Glomerular visceral epithelial cell (primary cell): ENCODE results near the gene MAN1A1.
"Not testable (repeated sequence)": the region's sequence is repeated elsewhere in the genome, so short reads cannot be mapped to it uniquely, and the experiment has no call there.

Experiments used
- DNase-seq: peaks from one replicate; pipeline ENCODE4 v3.0.0-alpha.2; 2016; ENCODE audit errors: extremely low spot score

The MAN1A1 gene

DNA sequence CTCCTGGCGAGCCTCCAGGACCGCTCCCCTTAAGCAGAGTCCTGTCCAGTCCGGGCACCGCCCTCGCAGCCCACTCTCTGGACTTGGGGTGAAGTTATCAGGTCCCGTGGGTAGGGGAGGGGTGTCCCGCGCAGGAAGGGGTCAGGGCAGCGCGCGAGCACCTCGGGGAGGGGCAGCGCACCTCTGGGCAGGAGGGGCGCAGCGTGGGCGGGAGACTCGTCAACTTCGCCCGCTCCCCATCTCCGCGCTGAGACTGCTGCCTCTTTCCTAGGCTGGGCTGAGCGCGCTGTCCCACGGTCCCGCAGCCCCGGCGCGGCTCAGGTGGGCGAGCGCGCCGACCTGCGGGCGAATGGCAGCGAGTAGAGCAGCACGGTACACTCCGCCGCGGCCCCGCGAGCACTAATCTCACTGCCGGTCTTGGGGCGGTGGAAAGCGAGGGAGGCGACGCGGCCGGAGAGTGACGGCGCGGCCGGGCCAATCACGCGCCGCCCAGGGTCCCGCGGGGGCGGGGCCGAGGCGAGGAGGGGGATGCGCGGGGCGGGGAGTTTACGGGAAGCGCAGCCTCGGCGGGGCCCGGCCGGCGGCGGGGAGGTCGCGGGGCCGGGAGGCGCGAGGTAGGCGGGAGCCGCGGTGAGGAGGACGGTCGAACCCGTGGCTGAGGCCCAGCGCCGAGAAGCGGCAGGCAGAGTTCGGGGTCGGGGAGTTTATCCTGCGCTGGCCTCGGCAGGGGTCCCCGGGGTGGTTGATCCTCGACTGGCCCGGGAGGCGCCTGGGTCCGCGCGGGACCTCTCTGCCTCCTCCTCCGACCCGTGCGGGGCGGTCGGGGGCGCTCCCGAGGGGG, at the start of gene MAN1A1:
MAN1A1 (minus strand) TSS at position 401 of the 841 bp plus-strand sequence. CDS start 696 bp downstream, outside the sequence.
- DNase-seq = peak; percentile 86

GRCh38 chr6:119395192-119395591, 45.6 kb upstream of the MAN1A1 start:
- DNase-seq = no peak

DNA sequence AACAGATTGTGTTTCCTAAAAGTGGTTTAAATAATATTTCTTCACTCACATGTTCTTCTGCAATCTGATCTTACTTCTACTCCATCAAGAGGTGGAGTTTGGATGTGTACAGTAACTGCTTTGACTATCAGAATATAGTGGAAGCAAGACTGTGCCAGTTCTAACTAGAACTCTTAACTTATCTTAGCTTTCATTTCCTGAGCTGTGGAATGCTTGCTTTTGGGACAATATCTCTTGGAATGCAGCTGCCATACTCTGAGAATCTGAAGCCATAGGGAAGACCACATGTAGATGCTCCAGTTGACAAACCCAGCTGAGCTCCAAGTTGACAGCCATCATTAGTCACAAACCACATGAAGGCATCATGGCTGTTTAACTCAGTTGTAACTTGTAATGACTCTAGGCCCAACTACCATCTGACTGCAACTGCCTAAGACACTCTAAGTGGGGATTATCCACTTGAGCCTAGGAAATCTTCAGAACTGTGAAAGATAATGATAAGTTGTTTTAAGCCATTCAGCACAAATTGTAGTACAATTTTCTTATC, 40.8 kb upstream of the MAN1A1 start:
- DNase-seq = no peak

- no peak for DNase-seq
These were observed 36.4 kb upstream of the MAN1A1 start for GRCh38 chr6:119385994-119386393.

DNA sequence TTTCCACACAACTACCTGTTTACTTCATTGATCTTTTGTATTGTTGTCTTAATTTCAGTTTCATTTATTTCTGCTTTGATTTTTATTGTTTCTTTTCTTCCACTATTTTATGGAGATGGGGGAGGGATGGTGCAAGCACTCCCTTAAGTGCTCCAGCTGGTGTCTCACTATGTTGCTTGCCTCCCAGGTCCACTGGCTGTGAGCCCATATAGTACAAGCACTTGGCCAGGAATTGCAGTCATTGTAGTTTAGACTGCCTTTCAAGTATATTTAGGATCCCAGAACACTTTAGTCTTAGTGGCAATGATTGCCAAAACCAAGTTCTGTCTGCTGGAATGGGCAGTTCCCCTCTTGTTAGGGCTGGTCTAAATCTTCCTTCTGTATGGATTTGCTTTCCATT, 34.9 kb upstream of the MAN1A1 start:
- no peak for DNase-seq

DNA sequence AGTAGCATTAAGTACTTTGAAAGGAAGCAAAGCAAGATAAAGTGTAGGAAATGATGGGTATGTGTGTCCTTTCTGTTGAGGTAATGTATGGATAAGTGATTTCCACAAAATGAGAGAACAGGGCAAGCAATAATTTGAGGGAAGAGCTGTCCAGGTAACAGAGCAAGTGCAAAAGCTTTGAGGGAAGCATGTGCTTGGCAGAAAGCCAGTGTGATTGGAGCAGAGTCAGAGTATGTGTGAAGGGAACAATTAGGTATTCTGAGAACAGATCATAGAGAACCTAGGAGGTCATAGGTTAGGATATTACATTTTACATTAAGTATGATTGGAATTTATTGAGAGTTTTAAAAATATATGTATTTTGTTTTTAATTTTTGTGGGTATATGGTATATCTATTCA, 30.2 kb upstream of the MAN1A1 start:
- no peak for DNase-seq

GRCh38 chr6:119377043-119377442, 27.5 kb upstream of the MAN1A1 start:
- DNase-seq = not testable (repeated sequence)

GRCh38 chr6:119370080-119370479, 20.5 kb upstream of the MAN1A1 start:
- no peak for DNase-seq

GRCh38 chr6:119368921-119369320, 19.4 kb upstream of the MAN1A1 start:
- DNase-seq = no peak

- no peak for DNase-seq
These were observed 11.6 kb upstream of the MAN1A1 start for GRCh38 chr6:119361209-119361608.

- no peak for DNase-seq
These were observed 10.8 kb upstream of the MAN1A1 start for GRCh38 chr6:119360262-119360915.

GRCh38 chr6:119355890-119356289, 6.3 kb upstream of the MAN1A1 start:
- DNase-seq = no peak

GRCh38 chr6:119355157-119355556, 5.6 kb upstream of the MAN1A1 start:
- DNase-seq = no peak

DNA sequence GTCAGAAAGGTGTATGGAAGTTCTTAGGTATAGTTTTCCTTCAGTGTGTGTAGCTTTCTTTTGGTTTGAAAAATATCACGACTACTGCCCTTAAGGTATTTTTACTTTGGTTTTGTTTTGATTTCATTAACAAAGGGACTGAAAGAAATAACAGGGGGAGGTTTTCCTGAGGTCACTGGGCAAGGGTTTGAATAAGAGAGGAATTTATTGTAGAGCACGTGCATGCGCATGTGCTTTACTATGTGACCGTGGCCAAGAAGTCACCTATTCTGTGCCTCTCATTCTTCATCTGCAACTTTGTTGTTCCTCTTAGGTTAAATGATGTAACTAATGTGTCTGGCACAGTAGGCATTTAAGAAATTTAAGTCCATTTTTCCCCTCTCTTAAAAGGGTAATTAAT, 4.1 kb upstream of the MAN1A1 start:
- no peak for DNase-seq

GRCh38 chr6:119352001-119352400, 2.4 kb upstream of the MAN1A1 start:
- DNase-seq = no peak

DNA sequence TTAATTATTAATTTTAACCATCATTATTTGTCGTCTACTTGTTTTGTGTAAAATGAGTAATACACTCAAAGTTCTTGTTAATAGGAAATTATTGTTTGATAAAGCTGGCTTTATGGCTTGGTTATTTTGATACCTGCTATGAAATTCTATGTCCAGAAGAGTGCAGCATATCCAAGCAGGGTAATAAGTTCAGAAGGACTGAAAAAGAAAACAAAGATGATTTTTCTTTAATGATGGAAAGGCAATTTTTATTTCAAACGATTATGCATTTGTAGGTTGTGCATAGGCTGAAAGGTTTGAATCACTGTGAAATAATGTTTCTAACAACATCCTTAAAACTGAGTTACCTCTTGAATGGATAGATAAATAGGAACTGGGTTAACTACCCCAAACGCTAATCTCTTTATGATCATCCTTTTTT, 1.4 kb upstream of the MAN1A1 start:
- DNase-seq = peak; percentile 29

DNA sequence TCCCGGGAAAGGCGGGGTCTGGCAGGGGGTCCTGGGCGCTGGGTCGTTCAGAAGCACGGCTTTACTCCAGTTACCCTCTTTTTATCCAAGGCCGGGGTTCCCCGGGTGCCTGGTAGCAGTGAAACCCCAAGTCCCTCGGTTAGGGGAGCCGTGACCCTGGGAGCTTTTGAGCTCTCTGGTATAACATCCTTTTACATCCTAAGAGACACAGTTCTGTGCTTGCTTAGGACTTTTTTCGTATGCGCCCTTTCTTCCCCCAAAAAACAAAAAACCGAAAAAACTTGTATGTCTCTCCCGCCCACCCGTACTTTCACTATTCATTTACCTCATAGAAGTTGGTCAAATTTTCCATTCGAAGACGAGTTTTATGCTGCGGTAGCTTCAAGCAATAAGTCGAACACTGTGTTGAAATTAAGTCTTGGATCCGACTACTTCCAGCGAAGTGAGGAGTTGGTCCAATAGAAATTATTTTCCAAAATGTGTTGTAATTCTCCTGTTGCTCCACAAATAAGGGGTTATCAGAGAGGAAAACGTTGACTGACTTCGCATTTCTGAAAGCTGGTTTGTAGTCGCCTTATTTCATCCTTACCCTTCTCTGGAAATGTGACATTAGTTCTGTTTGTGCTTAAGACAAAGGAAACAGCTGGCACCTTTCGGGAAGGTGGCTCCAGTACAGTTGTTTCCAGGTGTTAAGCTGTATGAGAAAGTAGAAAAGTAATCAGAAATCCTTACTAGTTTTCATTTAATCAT, 816 bp upstream of the MAN1A1 start:
- DNase-seq = peak; percentile 35

DNA sequence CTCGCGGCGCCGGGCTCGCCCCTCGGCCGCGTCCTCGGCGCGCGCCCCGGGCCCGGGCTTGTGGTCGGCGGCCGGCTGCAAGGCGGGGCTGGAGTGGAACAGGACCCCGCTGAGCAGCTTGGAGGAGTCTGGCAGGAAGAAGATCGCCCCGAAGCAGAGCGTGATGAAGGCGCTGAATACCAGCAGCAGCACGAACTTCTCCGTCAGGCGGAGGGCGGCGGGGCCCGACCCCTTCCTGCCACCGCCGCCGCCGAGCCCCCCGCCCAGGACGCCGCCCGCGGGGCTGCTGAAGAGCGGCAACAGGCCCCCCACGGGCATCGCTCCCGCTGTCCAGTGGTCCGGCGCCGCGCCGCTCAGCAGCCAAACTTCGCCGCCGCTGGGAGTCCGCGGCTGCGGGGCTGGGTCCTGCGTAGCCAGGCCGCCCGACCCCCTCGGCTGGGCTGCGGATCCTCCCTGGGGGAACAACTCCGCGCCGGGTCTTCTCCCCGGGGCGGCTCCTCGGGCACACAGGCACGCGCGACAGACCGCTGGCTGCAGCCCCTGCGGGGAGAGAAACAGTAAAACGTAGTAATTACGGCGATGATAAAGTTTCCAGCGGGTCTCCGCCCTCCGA, 707 bp downstream of the MAN1A1 start:
- peak; percentile 22 for DNase-seq

- peak; percentile 25 for DNase-seq
These were observed 1.3 kb downstream of the MAN1A1 start for GRCh38 chr6:119348096-119348747.

DNA sequence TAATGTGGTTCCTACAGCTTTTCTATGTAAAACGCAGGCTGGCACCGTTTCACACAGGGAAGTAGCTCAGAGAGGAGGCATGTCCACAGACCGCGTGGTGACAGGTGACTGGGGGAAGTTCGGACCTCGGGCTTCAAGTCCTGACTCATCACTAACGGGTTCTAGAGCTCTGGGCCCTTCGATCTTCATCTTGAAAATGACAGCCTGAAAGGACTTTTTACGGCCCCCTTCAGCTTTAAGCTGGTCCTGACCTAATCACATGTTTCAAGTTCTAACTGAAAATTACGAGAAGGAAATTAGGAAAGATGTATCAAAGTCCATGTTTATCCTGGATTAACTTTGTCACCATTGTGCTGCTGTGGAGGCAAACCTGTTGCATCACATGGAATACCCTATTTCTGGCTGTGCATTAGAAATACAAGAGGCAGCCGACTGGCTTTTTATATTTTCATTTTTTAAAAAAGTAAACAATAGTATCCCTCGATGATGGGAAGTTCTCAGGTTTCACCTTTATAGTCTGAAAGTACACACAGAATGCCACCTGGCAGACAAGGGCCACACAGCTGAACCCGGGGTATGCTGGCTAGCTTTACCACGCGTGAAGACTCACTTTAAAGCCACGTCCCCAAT, 2.0 kb downstream of the MAN1A1 start:
- peak; percentile 37 for DNase-seq

GRCh38 chr6:119346936-119347335, 2.6 kb downstream of the MAN1A1 start:
- DNase-seq = no peak
